NCI-H2196 treated with DMSO at 0.1 percent for 48 hours (cell line): ENCODE data around the gene LDLRAD1.
"Not testable (repeated sequence)": the region's sequence is repeated elsewhere in the genome, so short reads cannot be mapped to it uniquely, and the experiment has no call there.

ENCODE experiments used
- DNase-seq: peaks from one replicate; lab custom pipeline; 2025; ENCODE audit not compliant: unreplicated experiment; lab: John Stamatoyannopoulos, UW

Gene LDLRAD1

GRCh38 chr1:53995683-53996082 lies 22.3 kb downstream of the LDLRAD1 start:
- DNase-seq, result no peak

GRCh38 chr1:53994516-53994915 lies 23.5 kb downstream of the LDLRAD1 start:
- DNase-seq, result not testable (repeated sequence)

GRCh38 chr1:53992085-53992874 lies 25.7 kb downstream of the LDLRAD1 start:
- DNase-seq, result no peak

- no peak for DNase-seq
These were observed 30.1 kb downstream of the LDLRAD1 start for GRCh38 chr1:53987880-53988279.

GRCh38 chr1:53986458-53986857 lies 31.5 kb downstream of the LDLRAD1 start:
- DNase-seq, result no peak

- DNase-seq, result no peak
These were observed 33.3 kb downstream of the LDLRAD1 start for GRCh38 chr1:53984726-53985125.

- DNase-seq, result no peak
These were observed 35.3 kb downstream of the LDLRAD1 start for GRCh38 chr1:53982763-53983104.

- DNase-seq, result no peak
These were observed 35.8 kb downstream of the LDLRAD1 start for GRCh38 chr1:53982034-53982762.

- DNase-seq, result no peak
These were observed 36.8 kb downstream of the LDLRAD1 start for GRCh38 chr1:53981220-53981619.

GRCh38 chr1:53979712-53980450 lies 38.1 kb downstream of the LDLRAD1 start:
- DNase-seq, result no peak

GRCh38 chr1:53975861-53976260 lies 42.1 kb downstream of the LDLRAD1 start:
- no peak for DNase-seq

GRCh38 chr1:53971718-53972117 lies 46.3 kb downstream of the LDLRAD1 start:
- no peak for DNase-seq

GRCh38 chr1:53969323-53969722 lies 48.7 kb downstream of the LDLRAD1 start:
- not testable (repeated sequence) for DNase-seq

GRCh38 chr1:53968125-53968513 lies 49.9 kb downstream of the LDLRAD1 start:
- no peak for DNase-seq

- DNase-seq, result no peak
These were observed 50.4 kb downstream of the LDLRAD1 start for GRCh38 chr1:53967409-53968124.

GRCh38 chr1:53966794-53967193 lies 51.2 kb downstream of the LDLRAD1 start:
- no peak for DNase-seq

- DNase-seq, result no peak
These were observed 53.9 kb downstream of the LDLRAD1 start for GRCh38 chr1:53964109-53964508.

GRCh38 chr1:53963460-53963859 lies 54.5 kb downstream of the LDLRAD1 start:
- no peak for DNase-seq

- no peak for DNase-seq
These were observed 55.6 kb downstream of the LDLRAD1 start for GRCh38 chr1:53962395-53962794.

- DNase-seq, result no peak
These were observed 58.2 kb downstream of the LDLRAD1 start for GRCh38 chr1:53959664-53960250.
